ENCODE results near the gene MRC1.

The MRC1 gene

DNA sequence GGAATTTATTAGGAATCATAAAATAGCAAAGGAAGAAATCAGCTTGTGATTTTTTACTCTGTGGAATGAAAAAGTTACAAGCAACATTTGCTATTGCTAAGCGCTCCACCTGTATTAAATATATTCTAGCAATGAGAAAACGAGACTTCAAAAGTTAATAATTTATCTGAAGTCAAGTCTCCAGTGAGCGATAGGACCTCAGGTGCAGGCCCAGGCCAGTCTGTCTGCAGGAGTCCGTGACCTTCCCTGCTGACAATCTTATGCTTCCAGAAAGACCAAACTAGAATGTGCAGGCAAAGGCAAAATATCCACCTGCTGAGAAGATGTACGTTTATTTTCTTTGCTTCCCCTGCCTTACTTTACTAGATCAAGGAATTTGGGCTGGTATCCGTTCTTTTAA is 22.7 kb downstream of the MRC1 start:
- TF ChIP-seq FOXP2 (optimal IDR thresholded peaks at IDR 0.05; ENCODE audit: borderline replicate concordance, extremely low read depth, extremely low read length, insufficient read depth) (no peak), TAF1 (IDR thresholded peaks at IDR 0.05; ENCODE audit: borderline replicate concordance, insufficient read depth, low read length) (no peak), SIN3A (IDR thresholded peaks at IDR 0.05; ENCODE audit: borderline replicate concordance, insufficient read depth, low read length) (no peak), POLR2AphosphoS5 (IDR thresholded peaks at IDR 0.05; ENCODE audit: low read depth, low read length) (no peak)
- TF ChIP-seq, protein P1, sequence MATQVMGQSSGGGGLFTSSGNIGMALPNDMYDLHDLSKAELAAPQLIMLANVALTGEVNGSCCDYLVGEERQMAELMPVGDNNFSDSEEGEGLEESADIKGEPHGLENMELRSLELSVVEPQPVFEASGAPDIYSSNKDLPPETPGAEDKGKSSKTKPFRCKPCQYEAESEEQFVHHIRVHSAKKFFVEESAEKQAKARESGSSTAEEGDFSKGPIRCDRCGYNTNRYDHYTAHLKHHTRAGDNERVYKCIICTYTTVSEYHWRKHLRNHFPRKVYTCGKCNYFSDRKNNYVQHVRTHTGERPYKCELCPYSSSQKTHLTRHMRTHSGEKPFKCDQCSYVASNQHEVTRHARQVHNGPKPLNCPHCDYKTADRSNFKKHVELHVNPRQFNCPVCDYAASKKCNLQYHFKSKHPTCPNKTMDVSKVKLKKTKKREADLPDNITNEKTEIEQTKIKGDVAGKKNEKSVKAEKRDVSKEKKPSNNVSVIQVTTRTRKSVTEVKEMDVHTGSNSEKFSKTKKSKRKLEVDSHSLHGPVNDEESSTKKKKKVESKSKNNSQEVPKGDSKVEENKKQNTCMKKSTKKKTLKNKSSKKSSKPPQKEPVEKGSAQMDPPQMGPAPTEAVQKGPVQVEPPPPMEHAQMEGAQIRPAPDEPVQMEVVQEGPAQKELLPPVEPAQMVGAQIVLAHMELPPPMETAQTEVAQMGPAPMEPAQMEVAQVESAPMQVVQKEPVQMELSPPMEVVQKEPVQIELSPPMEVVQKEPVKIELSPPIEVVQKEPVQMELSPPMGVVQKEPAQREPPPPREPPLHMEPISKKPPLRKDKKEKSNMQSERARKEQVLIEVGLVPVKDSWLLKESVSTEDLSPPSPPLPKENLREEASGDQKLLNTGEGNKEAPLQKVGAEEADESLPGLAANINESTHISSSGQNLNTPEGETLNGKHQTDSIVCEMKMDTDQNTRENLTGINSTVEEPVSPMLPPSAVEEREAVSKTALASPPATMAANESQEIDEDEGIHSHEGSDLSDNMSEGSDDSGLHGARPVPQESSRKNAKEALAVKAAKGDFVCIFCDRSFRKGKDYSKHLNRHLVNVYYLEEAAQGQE (IDR thresholded peaks at IDR 0.05; ENCODE audit: insufficient read depth in 1 of 2, low read depth in 2 of 2, low read length in 2 of 2), result no peak

DNA sequence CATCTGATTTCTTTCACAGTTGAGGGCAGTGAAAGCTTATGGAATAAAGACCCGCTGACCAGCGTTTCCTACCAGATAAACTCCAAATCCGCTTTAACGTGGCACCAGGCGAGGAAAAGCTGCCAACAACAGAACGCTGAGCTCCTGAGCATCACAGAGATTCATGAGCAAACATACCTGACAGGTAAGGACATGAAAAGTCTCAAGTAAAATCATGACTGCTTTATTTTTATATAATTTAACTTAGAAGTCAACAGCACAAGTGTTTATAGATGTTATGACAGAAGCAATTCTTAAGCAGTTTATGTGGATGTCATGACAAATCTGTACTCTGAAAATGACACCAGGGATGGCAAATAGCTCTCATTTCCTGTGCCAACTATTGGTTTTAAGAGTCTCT is 24.5 kb downstream of the MRC1 start:
- TF ChIP-seq FOXP2 (optimal IDR thresholded peaks at IDR 0.05; ENCODE audit: borderline replicate concordance, extremely low read depth, extremely low read length, insufficient read depth), result no peak
- no peak for TF ChIP-seq SIN3A (IDR thresholded peaks at IDR 0.05; ENCODE audit: borderline replicate concordance, insufficient read depth, low read length)
- no peak for TF ChIP-seq TAF1 (IDR thresholded peaks at IDR 0.05; ENCODE audit: borderline replicate concordance, insufficient read depth, low read length)
- no peak for TF ChIP-seq POLR2AphosphoS5 (IDR thresholded peaks at IDR 0.05; ENCODE audit: low read depth, low read length)
- TF ChIP-seq, protein P1 (IDR thresholded peaks at IDR 0.05; ENCODE audit: insufficient read depth in 1 of 2, low read depth in 2 of 2, low read length in 2 of 2), result no peak

DNA sequence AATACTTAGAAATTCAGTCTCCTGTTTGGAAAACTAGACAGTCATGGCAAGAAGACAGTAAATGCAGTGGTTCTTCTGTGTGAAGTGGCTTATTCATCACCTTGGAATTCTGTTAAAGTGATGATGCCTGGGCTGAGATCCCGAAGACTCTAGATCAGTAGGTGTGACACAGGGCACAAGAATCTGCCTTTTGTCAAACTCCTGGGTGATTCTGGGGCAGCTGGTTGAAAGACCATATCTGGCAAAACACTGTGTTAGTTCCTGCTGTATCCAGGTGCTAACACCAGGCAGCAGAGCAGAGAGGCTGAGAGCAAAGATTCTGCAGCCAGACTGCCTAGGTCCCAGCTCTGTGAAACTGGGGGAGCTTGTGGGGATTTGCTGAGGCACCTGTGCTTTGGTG is 26.5 kb downstream of the MRC1 start:
- no peak for TF ChIP-seq SIN3A (IDR thresholded peaks at IDR 0.05; ENCODE audit: borderline replicate concordance, insufficient read depth, low read length)
- TF ChIP-seq FOXP2 (optimal IDR thresholded peaks at IDR 0.05; ENCODE audit: borderline replicate concordance, extremely low read depth, extremely low read length, insufficient read depth), result no peak
- TF ChIP-seq POLR2AphosphoS5 (IDR thresholded peaks at IDR 0.05; ENCODE audit: low read depth, low read length), result no peak
- TF ChIP-seq TAF1 (IDR thresholded peaks at IDR 0.05; ENCODE audit: borderline replicate concordance, insufficient read depth, low read length), result no peak
- TF ChIP-seq, protein P1 (IDR thresholded peaks at IDR 0.05; ENCODE audit: insufficient read depth in 1 of 2, low read depth in 2 of 2, low read length in 2 of 2), result no peak

DNA sequence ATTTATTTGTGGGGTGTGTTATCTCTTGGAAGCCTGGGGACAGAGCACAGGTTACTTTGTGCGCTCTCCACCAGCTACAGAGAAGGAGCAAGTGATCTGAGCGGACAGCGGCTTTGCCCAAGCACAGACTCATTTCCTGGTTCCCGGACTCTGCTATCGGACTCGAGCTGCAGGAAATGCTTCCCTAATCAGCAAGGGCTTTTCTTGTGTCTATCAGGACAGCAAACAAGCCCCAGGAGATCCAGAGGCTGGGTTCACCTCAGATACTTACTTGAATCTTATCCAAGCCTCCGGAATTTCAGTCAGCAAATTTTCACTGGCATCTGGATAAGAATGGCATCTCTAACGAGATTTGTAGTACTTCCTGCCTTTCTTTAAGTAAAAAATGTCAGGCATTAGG is 27.8 kb downstream of the MRC1 start:
- no peak for TF ChIP-seq SIN3A (IDR thresholded peaks at IDR 0.05; ENCODE audit: borderline replicate concordance, insufficient read depth, low read length)
- TF ChIP-seq, protein P1 (IDR thresholded peaks at IDR 0.05; ENCODE audit: insufficient read depth in 1 of 2, low read depth in 2 of 2, low read length in 2 of 2), result peak; percentile 60 to 82

DNA sequence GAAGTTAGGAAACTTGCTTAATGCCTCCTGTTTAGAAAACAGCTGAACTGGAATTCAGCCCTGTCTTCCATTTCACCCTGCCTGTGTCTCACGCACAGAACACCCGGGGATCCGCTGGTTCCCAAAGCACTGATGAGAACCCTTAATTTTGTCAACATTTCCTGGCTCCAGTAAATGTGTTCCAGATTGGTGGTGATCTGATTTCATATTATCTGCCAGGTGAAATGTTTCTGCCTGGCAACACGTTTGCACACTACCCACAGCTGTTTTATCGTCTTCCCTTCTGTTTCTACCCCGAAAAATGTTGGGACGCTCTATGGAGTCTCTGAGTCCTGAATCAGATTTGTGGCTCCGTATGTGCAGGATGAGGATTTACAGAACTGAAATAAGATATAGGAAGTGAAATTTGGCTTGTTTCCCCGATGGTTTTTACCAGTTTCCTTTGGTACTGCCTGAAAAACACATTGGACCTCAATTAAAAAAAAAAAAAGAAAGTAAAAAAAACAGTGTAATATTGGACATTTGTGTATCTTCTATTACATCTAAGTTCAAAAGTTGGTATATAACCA is 29.0 kb downstream of the MRC1 start:
- TF ChIP-seq FOXP2 (optimal IDR thresholded peaks at IDR 0.05; ENCODE audit: borderline replicate concordance, extremely low read depth, extremely low read length, insufficient read depth), result no peak
- no peak for TF ChIP-seq SIN3A (IDR thresholded peaks at IDR 0.05; ENCODE audit: borderline replicate concordance, insufficient read depth, low read length)
- TF ChIP-seq, protein P1 (IDR thresholded peaks at IDR 0.05; ENCODE audit: insufficient read depth in 1 of 2, low read depth in 2 of 2, low read length in 2 of 2), result no peak
- no peak for TF ChIP-seq TAF1 (IDR thresholded peaks at IDR 0.05; ENCODE audit: borderline replicate concordance, insufficient read depth, low read length)
- TF ChIP-seq POLR2AphosphoS5 (IDR thresholded peaks at IDR 0.05; ENCODE audit: low read depth, low read length), result no peak
